DMS79 (cell line): ENCODE results near the gene ZNF536.

Experiments used
- DNase-seq: peaks from one replicate; lab custom pipeline; 2025; lab: John Stamatoyannopoulos, UW

ZNF536 gene

DNA sequence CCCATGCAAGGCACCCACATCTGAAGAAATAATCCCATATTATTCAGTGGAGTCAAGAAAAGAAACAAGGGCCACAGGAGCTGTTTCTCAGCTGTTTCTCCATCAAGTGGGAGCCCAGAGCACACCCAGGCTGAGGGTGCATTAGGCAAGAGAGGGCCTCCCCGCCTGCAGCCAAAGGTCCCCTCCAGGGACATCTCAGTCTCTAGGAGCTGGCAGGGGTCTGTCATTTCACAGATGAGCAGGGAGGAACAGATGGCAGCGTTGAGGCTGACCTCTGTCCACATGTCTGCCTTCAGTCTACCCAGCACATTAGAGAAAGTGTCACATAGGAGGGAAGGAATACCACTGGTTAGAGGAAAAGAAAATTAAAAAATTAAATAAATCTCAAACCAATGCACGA, 157.7 kb downstream of the ZNF536 start:
- DNase-seq: no peak

DNA sequence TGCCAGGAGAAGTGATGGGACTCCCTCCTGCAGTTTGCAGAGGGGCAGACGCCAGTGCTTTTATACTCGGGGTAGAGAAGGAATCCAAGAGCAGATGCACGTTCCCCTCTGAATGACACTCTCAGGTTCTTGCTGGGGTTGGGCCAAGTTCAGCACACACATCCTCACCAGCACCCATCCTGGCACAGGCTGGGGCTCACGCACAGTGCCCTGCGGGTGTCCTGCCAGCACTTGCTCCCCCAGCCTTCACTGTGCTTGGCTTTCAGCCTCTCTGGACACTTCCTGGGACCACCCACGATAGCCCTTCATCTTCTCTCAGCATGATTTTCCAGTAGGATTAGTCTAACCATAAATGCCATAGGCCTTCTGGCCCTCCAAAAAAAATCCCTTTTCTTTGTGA, 158.6 kb downstream of the ZNF536 start:
- DNase-seq: no peak

DNA sequence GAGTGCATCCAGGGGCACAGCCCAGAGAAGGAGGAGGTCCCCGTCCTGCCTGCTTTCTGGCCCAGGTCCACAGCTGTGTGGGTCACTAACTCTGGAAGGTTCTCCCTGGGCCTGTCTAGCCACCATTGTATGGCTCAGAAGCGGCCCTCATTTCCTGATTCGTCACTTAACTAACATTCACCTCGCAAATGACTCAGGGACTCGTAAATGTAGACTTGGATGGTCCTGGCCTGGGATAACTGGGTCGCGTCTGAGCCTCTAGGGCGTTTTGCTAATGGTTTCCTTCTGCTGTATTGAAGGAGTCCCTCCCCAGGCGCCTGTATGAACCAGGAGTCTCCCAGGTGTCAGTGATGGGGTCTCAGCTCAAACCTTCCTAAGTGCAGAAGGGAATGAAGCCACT, 162.8 kb downstream of the ZNF536 start:
- DNase-seq: no peak

DNA sequence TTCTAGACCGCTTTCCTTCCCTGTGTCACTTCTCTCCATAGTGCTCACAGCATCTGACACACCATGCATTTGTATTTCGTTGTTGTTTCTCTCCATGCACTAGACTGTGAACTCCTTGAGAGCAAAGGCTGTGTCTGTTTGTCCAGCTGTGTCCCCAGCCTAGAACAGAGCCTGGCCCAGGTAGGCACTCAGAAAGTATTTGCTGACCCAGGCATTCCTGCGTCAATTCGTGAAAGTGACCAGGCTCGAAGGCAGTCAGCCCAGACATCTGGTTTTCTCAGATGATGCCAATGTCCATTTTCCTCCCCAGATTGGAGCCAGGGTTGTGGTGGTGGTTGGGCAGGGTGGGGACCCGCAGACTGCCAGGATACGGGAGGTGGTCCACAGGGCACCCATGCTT, 164.8 kb downstream of the ZNF536 start:
- no peak for DNase-seq

DNA sequence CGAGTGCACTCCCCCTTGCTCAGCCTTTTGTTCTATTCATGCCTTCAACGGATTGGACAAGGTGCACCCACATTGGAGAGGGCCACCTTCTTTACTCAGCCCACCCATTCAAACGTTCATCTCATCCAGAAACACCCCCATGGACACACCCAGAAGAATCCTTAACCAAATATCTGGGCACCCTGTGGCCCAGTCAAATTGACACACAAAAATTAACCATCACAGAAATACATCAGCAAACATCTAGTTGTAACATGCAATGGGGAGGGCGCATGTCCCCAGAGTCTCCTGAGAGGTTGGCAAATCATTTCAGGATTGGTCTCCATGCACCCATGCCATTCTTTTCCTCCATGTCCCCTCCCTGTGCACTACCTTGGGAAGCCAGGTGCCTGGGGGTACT, 167.1 kb downstream of the ZNF536 start:
- no peak for DNase-seq

DNA sequence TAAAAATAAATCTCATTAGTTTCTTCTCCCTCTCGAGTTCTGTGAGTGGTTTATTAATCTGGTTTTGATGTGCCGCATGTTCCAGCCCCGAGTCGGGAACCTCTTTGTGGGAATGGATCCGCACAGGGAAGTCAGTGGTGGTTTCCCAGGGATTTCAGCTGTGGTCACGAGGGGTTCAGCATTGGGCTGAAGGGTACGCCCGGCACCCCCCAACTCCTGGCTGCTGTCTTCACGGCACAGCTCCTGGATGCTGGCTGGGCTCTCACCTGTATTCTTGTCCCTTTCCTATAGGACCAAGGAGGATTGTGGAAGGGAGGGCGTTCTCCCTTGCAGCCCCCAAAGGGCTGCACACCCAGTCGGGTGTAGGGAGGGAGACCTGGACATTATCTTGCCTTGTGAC, 167.8 kb downstream of the ZNF536 start:
- DNase-seq: no peak

DNA sequence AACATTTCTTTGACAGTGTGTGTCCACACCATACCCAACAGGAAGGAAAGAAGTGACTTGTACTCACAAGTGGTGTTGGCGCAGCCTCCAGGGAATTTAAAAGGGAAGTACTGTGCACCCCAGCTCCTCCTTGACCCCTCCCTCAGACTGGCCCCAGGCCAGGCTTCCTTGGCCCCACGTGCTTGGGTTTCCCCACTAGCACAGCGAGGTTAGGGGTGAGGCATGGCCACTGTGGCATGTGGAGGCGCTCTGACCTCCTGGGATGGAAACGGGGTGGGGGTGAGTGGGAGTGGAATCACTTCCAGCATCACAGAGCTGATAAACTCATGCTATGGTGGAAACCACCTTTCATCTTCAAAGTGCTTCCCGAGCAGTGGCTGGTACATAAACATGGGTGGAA, 168.6 kb downstream of the ZNF536 start:
- no peak for DNase-seq

DNA sequence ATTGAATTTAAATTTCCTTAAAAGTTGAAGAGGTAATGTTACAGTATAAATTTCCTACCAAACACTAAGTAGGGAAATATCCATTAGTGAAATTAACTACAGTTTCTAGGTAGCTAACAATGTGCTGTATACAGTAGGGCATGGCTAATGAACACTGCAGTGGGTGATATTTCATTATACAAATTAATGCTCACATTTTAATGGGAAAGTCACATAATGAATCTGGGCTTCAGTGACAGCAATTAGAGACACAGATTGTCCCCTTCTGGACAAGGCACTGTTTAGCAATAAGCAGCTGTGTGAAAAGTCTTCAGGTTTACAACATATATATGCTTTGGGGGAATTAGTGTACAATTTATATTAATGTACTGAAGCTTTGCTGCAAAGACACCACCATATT, 169.4 kb downstream of the ZNF536 start:
- no peak for DNase-seq

DNA sequence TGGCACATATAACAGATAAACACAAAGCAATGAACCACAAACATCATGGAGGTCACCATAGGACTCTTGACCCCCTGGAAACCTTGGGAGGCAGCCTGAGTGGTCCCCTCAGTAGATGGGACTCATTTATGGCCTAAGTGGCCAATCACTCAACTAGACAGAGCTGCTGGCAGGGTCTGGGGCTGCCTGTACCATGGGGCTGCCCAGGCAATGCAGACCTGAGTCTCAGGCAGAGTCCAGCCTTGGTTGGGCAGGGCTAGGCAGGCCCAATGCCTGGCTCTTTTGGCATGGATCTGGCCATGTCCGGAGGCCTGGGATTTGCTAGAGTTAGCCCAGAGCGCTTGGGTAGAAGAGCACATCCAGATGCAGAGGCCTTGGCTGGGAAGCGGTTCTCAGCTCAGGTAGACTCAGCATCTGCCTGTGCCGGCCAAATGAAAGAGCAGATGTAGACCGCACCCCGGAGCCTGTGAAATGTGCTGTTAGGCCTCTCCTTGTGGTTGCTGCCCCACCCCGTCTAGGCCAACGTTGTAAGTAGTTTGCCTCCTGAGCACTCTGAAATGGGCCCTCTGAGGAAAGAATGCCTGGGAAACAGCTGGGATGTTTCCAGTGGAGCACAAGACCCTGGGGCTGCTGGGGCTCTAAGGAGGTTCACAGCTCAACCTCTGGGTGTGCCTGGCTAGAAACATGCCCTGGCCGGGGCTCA, 171.2 kb downstream of the ZNF536 start:
- DNase-seq: no peak

DNA sequence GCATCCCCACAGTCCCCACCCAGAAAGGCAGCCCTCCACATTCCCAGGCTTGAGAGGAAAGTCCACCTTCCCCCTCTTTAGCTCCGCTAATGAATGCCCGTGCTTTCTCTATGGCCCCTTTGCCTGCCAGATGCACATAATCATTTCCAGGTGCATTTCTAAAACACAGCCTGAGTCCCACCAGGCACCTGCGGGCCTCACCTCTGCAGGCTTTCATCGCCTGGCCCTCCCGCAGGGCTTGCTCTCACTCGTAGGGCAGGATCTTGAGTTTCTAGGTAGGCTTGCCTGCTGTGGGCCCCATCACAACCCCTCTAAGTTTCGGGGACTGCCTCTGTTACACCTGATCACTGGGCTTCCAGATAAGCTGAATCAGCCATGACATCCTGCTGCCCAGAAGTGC, 173.6 kb downstream of the ZNF536 start:
- no peak for DNase-seq

DNA sequence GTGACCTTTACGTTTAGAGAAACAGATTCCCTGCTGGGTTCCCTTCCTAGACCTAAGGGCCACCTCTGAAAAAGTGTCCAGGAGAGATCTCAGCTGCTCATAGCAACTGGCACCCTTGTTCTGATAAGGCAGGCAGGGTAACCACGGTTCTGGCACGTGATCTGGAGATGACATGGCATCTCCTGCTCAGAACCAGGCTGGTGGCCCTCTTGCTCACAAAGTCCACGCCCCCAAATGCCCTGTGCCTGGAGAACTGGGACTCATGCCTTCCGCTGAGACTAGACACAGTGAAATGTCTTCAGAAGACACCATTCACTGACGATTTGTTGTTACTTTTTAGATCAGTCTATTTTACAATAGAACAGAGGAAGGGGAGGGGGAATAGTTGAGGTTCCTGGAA, 174.1 kb downstream of the ZNF536 start:
- no peak for DNase-seq

DNA sequence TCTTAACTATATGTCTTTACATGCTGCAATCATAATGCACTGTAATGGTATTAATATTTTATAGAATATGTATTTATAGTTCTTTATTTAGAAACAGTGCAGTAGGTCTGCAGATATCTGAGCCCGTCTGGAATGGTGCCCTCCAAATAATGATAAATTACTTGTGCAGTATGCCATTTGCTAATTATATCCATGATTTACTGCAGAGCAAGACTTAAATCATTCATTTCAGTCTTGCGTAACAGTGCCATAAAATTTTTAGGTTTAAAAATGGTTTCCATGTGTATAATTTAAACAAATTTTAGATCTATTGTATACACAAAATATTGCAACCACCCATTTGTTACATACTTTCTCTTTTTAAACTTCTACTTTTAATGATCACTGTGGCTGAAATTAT, 175.1 kb downstream of the ZNF536 start:
- no peak for DNase-seq

DNA sequence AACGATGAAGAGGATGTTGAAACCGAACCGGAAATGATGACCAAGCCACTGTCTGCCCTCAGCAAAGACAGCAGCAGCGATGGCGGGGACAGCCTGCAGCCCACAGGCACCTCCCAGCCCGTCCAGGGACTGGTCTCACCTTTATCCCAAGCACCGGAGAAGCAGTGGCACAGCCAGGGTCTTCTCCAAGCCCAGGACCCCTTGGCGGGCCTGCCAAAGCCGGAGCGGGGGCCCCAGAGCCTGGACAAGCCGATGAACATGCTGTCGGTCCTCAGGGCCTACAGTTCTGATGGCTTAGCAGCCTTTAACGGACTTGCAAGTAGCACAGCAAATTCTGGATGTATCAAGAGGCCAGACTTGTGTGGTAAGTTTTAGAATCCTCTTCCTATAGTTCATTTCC, 177.0 kb downstream of the ZNF536 start:
- no peak for DNase-seq

DNA sequence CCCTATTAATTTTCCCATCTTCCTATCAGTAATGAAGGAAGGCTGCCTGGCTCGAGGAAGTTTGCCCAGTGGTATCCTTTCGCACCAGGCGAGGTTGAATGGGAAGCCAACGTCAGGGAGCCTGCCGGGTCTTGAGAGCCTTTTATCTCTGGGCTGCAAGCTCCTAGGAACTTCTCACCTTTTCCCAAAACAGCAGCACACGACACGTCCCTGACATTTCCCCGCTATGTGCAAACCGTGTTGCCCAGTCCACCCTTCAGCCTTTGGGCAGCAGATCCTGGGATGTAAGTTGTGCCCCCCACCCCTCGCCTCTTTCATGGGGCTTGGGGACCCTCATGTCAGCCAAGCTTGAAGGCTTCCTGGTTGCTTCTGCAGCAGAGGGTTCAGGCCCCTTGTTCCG, 179.1 kb downstream of the ZNF536 start:
- DNase-seq: no peak

DNA sequence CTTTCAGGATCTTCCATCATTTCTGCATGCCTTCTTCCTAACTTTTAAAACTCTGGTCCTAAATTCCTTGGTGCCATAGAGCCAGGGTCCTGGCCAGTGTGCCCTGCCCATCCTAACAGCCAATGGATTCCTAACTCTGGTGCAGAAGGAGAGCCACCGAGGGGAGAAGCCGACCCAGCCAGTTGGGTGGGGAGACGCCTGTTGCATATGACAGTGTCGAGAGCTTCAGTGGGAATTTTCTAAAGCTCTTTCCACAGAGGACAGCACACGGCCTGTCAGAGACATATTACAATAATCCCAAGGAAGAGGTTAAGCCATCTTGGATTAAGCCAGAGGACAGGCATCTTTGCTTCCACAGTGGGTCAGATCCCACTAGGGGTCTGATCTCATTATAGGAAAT, 180.4 kb downstream of the ZNF536 start:
- DNase-seq: no peak

DNA sequence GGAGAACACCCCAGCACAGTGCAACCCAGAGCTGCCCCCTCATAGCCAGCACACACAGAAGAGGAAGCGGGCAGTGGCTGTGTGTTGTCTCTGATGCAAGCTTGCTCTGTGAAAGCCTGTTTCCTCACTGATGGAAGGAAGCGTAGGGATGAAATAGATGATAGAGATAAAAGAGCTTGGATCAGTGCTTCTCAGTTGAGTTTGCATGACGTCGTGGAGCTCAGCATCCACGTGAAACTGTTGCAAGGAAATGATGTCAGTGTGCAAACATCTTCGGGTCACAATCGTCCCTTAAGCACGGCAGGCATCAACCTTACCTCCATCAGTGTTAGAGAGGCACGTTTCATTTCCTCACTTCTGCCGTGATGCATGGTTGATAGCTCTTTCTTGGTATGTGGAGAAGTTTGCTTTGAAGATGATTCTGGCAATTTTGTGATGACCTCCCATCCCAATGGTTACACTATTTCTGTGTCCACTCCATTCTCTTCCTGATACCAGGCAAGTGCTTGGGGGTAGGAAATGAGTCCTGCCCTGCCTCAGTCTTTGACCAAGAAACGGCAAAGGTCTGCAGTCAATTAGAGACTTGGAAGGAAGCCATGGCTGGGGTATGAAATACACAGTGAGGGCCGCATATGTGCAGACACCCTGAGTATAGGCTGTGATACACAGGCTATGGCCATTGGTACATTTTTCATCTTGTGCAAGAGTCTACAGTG, 183.0 kb downstream of the ZNF536 start:
- DNase-seq: no peak

DNA sequence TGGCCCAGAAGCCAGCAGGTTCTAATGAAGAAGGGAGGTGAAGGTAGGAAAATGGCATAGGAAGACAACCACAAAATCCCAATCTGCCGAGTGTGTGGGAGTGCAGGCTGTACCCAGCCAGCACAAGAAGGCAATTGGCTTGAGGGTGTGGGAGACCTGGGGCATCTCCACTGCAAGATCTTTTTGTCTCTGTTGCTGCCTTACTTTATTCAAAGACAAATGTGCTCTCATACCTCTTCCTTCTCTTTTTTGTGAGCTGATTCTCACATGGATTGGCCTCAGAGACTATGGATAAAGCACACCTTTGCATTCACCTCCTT, 183.6 kb downstream of the ZNF536 start:
- DNase-seq: no peak

DNA sequence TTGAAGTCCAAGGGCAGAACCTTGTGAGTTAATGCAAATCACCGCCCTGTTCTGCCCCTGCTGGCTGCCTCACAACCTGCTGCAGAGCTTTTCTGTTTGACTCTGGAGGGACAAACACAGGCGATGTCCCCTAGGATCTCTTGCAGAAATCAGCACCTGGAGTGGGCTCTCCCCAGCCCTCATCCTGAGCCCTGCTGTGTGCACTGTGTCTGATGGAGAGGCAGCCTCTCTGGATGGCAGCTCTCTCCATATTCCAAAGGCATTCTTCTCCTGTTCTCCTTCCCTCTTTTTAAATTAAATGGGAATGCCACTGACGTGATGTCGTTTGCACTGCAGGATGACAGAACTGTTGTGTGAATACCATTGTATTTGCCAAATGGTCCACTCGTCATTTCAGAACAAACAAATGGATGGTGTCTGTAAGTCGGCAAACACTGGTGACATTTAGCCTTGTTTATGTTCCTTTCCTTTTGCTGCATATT, 184.1 kb downstream of the ZNF536 start:
- no peak for DNase-seq

DNA sequence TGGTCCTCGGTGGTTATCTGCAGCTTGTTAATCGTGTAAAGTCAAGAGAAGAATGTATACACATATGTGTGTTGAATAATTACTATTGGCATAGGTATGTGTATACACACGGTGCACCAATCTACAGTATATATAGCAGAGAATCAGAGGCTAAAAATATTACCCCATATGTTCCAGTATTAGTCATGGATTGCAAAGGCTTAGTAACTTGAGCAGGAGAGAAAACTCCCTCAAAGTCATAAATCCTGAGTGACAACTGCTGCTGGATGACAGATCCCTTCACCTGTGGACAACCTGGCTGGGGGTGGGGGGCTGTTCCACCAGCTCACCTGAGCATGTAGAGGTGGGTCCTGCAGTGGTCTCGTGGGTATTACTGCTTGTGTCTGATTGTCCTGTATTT, 185.0 kb downstream of the ZNF536 start:
- DNase-seq: no peak

DNA sequence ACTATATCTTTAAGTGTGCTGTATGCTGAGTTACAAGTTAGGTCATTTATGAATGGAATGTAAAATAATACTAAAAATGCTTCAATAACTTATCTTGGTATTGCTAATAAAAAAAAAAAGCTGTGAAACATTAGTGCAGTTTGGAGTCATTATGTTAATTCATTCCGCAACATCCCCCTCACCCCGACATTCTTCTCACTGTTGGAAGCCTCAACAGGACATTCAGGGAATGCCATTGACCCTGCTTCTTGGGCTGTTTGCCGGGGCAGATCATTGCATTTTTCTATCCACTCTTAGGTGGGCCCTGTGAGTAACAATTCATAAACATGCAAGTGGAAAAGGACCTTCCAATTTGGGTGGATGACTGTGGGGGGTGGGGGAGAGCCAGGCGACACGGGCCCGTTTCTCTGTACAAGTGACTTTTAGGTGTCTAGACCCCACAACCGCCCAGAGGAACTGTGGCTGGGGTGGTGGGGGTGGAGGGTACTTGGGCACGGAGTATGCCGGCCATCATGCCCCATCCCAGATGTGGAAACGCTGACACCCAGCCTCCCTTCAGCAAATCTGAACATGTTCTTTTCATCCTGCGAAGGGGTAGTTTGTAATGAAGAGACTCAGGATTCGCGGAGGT, 185.9 kb downstream of the ZNF536 start:
- DNase-seq: no peak

DNA sequence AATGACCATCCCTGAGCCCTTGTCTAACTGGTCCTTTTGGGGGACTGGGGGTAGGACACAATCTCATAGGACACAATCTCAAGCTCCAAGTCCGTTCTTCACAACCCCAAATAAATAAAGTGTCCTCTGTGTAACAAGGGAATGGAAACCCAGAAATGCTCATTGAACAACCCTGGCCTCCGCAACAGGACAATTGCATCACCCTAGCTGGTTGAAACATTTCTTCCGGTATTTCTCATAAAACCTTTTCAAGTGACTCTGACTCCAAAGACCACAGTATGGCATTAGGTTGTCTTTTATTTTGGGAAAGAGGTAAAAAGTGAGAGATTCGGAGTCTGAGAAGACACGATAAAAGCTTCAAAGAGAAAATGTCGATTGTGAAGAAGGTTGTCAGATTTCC, 186.6 kb downstream of the ZNF536 start:
- DNase-seq: no peak

DNA sequence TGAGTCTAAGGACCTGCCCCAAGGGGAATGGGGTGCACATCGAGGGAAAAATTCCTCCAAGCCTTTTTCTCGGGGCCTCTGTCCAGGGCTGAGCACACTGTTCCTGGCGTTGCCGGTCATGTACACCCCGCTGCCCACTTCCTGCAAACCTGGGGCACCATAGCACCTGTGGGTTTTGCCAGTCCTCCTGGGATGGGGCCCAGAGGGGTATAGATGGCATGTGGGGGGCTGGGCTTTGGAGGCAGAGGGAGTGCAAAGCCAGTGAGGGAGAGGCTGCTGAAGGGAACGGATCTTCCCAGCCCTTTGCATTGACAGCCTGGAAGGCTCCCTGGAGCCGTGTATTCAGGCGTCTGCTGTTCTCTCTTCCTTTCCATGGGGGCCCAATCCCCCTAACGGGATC, 187.3 kb downstream of the ZNF536 start:
- no peak for DNase-seq

DNA sequence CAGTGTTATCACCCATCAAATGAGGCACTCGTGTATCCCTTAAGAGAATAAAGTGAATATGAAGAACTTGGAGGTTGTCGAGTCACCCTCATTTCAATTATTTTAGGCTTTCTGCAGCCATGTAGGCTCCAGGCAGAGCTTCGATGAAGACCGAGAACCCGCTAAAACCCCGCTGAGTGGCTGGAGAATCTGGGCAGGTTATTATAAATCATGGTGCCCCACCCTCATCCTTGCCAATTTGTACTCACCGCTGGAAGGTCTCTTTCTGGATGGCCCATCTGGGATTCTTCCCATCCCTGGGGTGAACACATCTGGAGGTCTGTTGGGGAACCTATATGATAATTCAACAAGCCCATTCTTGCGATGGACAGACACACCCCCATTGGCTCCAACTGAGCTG, 190.8 kb downstream of the ZNF536 start:
- no peak for DNase-seq

DNA sequence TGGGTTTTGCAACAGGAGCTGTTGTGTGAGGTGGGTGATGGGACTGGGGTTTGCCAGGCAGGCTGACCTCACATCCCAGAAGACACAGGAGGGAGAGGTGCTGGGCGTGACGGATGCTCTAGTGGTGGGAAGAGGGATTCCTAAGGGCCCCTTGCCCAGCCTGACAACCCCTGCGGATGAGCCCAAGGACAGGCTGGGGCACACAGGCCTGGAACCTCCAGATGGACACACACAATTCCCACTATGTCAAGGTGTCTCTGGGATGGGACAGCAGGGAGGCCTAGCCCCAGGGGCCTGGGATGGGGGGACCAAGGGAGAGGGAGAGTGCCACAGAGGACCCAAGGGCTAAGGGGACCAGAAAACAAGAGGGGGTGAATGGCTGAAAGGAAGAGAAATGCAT, 191.5 kb downstream of the ZNF536 start:
- DNase-seq: no peak
